HepG2 (cell line): ENCODE data around the gene ELP6. TPM values are rescaled to one million over a fixed set of nuclear protein-coding genes. Genes with fewer than 3 reads are reported as not detected.

Experiments
- ATAC-seq: fragments of 200-7000 bp; cut with Tn5 transposase; 3 replicates; pipeline ENCODE4 v1.9.1; 2020; ENCODE audit warnings: mild to moderate bottlenecking, moderate library complexity
- BruUV-seq: library from RNA; stranded (reverse); fragments of 400-500 nt; replicated peaks from 2 replicates; lab custom pipeline; 2021; lab: Mats Ljungman, UMichigan
- CTCF ChIA-PET: fragments of 300-600 bp; formaldehyde crosslinking; extraction: SDS; loops from one replicate; lab custom pipeline; 2021; ENCODE audit warnings: low total read pairs, inconsistent platforms, low intra/inter-chr PET ratio; lab: Yijun Ruan, JAX
- POLR2A ChIA-PET: fragments of 350-600 bp; sonication (Branson Sonifier 250); formaldehyde crosslinking; loops from one replicate; lab custom pipeline; 2020; ENCODE audit warnings: antibody characterized with exemption, inconsistent platforms; lab: Yijun Ruan, JAX
- DNase-seq: peaks from one replicate; pipeline ENCODE4 v3.0.0-alpha.2; 2015; ENCODE audit warnings: low spot score
- FAIRE-seq: peaks from 3 replicates; lab custom pipeline; 2011; peaks lifted over from hg19 to GRCh38; lab: Jason Lieb, UNC
- H2AFZ ChIP-seq: one replicate; pipeline ENCODE4 v1.6.1; 2011; ENCODE audit warnings: low read length, inconsistent platforms
- H3K27ac ChIP-seq: fragments of 300-600 bp; 3 replicates; pipeline ENCODE4 v1.8.0; 2011; ENCODE audit warnings: mixed run types, mild to moderate bottlenecking, mixed read lengths, low read length, inconsistent platforms; ENCODE audit not compliant: insufficient read depth; ENCODE audit errors: extremely low read length
- H3K27me3 ChIP-seq, 2 experiments: fragments of 200-600 bp in 1 of 2; 2 replicates in 1 of 2; 3 replicates in 1 of 2; pipeline versions ENCODE4 v1.6.0 to v1.8.0; 2011; ENCODE audit warnings: low read length in 2 of 2, mild to moderate bottlenecking in 2 of 2, moderate library complexity in 2 of 2, inconsistent platforms in 1 of 2; ENCODE audit not compliant: insufficient read depth in 2 of 2, control insufficient read depth in 1 of 2
- H3K36me3 ChIP-seq, 2 experiments: fragments of 200-600 bp in 1 of 2; replicated peaks in 1 of 2; 2 replicates in 1 of 2; 3 replicates in 1 of 2; pipeline versions ENCODE4 v1.5.1 to v1.8.0; 2011; ENCODE audit warnings: low read length in 2 of 2, inconsistent platforms in 1 of 2; ENCODE audit not compliant: insufficient read depth in 2 of 2, control insufficient read depth in 1 of 2
- H3K4me1 ChIP-seq: 2 replicates; pipeline ENCODE4 v1.5.1; 2012; ENCODE audit warnings: low read length, inconsistent platforms; ENCODE audit not compliant: insufficient read depth
- H3K4me2 ChIP-seq: 2 replicates; pipeline ENCODE4 v1.6.0; 2011; ENCODE audit warnings: low read depth, low read length, inconsistent platforms
- H3K4me3 ChIP-seq, 3 experiments: fragments of 200-600 bp in 1 of 3; sonication (generic), shearing (Covaris generic) in 1 of 3; replicated peaks in 1 of 3; 2 replicates each; pipeline ENCODE4 v1.5.1; 2011 to 2016; ENCODE audit warnings: low read length in 3 of 3, inconsistent platforms in 2 of 3, low read depth in 2 of 3, mild to moderate bottlenecking in 2 of 3, control low read depth in 1 of 3, mixed read lengths in 1 of 3; ENCODE audit not compliant: insufficient read depth in 1 of 3
- H3K79me2 ChIP-seq: one replicate; pipeline ENCODE4 v1.6.1; 2011; ENCODE audit warnings: low read length, inconsistent platforms; ENCODE audit not compliant: insufficient read depth
- H3K9ac ChIP-seq: 2 replicates; pipeline ENCODE4 v1.6.0; 2011; ENCODE audit warnings: mild to moderate bottlenecking, low read depth, low read length, inconsistent platforms; ENCODE audit not compliant: insufficient read depth
- H3K9me3 ChIP-seq: 2 replicates; pipeline ENCODE4 v1.5.1; 2012; ENCODE audit warnings: mild to moderate bottlenecking, low read length
- H4K20me1 ChIP-seq: 2 replicates; pipeline ENCODE4 v1.6.0; 2011; ENCODE audit warnings: inconsistent platforms, mild to moderate bottlenecking, low read length, moderate library complexity; ENCODE audit not compliant: insufficient read depth
- HNF4A ChIP-seq: sonication (generic); formaldehyde crosslinking; IDR thresholded peaks from 2 replicates; pipeline ENCODE4 v1.4.0; 2020; ENCODE audit warnings: missing genetic modification reagents
- KAT8 ChIP-seq: IDR thresholded peaks from 2 replicates; pipeline ENCODE4 v1.6.1; 2016; ENCODE audit warnings: missing genetic modification reagents, missing compliant biosample characterization
- TOE1 ChIP-seq: sonication (generic); formaldehyde crosslinking; IDR thresholded peaks from 2 replicates; pipeline ENCODE4 v1.4.0; 2020; ENCODE audit warnings: mild to moderate bottlenecking, missing genetic modification reagents
- ZSCAN9 ChIP-seq: IDR thresholded peaks from 2 replicates; pipeline ENCODE4 v1.6.1; 2016; ENCODE audit warnings: borderline replicate concordance
- WGBS: methylation state at CpG from one replicate; pipeline ENCODE4 v1.1.6; 2017; ENCODE audit warnings: low lambda C conversion rate; 5-methylcytosine and 5-hydroxymethylcytosine counted together
- in situ Hi-C: cut with HindIII; loops from 2 replicates; pipeline ENCODE4 v1.10.0; 2017; ENCODE audit warnings: low pct_unique_long_range_greater_than_20kb; ENCODE audit not compliant: extremely low pct_ligation_motif_present
- intact Hi-C: fragments of 100-400 bp; cut with micrococcal nuclease; formaldehyde crosslinking; loops from one replicate; pipeline ENCODE4 v1.10.0; 2022; ENCODE audit not compliant: unreplicated experiment
- polyA plus RNA-seq, 8 experiments: library from polyadenylated mRNA; depleted of rRNA in 3 of 8; stranded (reverse) in 7 of 8; unstranded in 1 of 8; fragments of >200 nt; fragmentation: Illumina TruSeq in 4 of 8; extraction: Trizol in 4 of 8; gene quantifications; 2 replicates each; pipeline versions ENCODE4 v1.2.1 to v1.2.3, GENCODE V29; 2011 to 2016; ENCODE audit warnings: low read depth in 4 of 8, missing spikeins in 1 of 8, mixed read lengths in 1 of 8; ENCODE audit not compliant: insufficient read depth in 1 of 8
- total RNA-seq, 5 experiments: library from RNA; depleted of rRNA; stranded (reverse); fragments of >200 nt; fragmentation: Illumina TruSeq; extraction: Trizol; gene quantifications; 2 replicates each; pipeline ENCODE4 v1.2.3, GENCODE V29; 2016; ENCODE audit warnings: low read depth in 1 of 5
- TF ChIP-seq, protein P1 (sequence below): sonication (generic); formaldehyde crosslinking; IDR thresholded peaks from 2 replicates; pipeline ENCODE4 v1.4.0; 2020; ENCODE audit warnings: low read depth, mild to moderate bottlenecking, missing genetic modification reagents
- TF ChIP-seq, protein P2 (sequence below): sonication (generic); formaldehyde crosslinking; IDR thresholded peaks from 2 replicates; pipeline ENCODE4 v1.4.0; 2020; ENCODE audit warnings: missing genetic modification reagents, mild to moderate bottlenecking, borderline replicate concordance
- TF ChIP-seq, protein P3 (sequence below): sonication (generic); formaldehyde crosslinking; IDR thresholded peaks from 2 replicates; pipeline ENCODE4 v1.4.0; 2020; ENCODE audit warnings: missing genetic modification reagents, mild to moderate bottlenecking, borderline replicate concordance
- TF ChIP-seq, protein P4 (sequence below): sonication (generic); formaldehyde crosslinking; IDR thresholded peaks from one replicate; pipeline ENCODE4 v1.5.1; 2020; ENCODE audit warnings: mild to moderate bottlenecking, missing genetic modification reagents; ENCODE audit errors: not compliant biosample characterization

Gene ELP6
- total and polyA plus RNA-seq, 2 of the 13 experiments (the other 11 are each of a cell fraction or from before 2014, with no cell fraction given) = 45.0 to 49.3 TPM

DNA sequence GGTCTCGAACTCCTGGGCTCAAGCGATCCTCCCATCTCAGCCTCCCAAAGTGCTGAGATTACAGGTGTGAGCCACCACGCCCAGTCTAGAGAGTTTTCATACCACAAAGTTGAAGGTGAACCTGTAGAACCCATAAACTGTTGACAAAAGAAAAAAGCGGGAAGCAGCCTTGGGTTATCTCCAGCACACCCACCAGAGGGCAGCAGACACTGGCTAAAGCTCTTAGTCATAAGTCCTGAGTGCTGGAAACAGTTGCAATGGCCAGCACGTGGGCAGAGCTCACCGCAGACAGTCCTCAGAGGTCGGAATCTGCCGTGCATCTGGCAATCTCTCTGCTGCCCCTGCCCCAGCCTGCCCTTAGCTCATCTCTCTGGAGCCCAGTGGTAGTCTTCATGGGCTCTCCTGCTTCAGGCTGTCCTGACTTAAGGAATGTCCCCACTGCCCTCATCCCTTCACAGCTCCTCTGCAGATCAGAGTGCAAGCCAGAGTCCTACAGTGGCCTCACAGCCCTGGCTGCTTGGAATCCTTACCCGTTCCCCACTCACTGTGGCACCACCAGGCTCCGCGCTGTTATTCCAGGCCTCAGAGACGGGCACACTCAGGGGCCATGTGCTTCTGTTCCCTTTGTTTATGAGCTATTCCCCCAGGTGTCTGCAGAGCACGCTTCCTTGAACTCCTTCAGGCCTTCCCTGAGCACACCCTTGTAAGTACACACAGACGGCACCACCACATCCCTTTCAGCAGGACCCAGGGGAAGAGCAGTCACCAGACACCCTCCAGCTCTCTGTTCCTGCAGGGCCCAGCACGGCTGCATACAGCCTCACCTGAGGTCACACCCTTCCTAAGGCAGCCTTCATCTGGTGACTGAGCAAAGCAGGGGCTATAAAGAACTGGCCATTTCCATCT lies 8.8 kb upstream of the ELP6 start:
- Histone ChIP-seq H3K27ac (no peak overlapping the region), H3K9ac (no peak overlapping the region)
- TF ChIP-seq, protein P1, sequence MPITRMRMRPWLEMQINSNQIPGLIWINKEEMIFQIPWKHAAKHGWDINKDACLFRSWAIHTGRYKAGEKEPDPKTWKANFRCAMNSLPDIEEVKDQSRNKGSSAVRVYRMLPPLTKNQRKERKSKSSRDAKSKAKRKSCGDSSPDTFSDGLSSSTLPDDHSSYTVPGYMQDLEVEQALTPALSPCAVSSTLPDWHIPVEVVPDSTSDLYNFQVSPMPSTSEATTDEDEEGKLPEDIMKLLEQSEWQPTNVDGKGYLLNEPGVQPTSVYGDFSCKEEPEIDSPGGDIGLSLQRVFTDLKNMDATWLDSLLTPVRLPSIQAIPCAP = no peak
- TF ChIP-seq, protein P2, sequence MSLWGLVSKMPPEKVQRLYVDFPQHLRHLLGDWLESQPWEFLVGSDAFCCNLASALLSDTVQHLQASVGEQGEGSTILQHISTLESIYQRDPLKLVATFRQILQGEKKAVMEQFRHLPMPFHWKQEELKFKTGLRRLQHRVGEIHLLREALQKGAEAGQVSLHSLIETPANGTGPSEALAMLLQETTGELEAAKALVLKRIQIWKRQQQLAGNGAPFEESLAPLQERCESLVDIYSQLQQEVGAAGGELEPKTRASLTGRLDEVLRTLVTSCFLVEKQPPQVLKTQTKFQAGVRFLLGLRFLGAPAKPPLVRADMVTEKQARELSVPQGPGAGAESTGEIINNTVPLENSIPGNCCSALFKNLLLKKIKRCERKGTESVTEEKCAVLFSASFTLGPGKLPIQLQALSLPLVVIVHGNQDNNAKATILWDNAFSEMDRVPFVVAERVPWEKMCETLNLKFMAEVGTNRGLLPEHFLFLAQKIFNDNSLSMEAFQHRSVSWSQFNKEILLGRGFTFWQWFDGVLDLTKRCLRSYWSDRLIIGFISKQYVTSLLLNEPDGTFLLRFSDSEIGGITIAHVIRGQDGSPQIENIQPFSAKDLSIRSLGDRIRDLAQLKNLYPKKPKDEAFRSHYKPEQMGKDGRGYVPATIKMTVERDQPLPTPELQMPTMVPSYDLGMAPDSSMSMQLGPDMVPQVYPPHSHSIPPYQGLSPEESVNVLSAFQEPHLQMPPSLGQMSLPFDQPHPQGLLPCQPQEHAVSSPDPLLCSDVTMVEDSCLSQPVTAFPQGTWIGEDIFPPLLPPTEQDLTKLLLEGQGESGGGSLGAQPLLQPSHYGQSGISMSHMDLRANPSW (CRISPR knock-in tag) = no peak
- 0 out of 2 replicates have a peak, but pooled peaks have one; percentile 40 for TF ChIP-seq KAT8 (CRISPR knock-in tag)
- no peak for TF ChIP-seq TOE1 (CRISPR knock-in tag)
- TF ChIP-seq HNF4A (CRISPR knock-in tag) = no peak
- TF ChIP-seq ZSCAN9 = 0 out of 2 replicates have a peak, but pooled peaks have one; percentile 54
- TF ChIP-seq, protein P3, sequence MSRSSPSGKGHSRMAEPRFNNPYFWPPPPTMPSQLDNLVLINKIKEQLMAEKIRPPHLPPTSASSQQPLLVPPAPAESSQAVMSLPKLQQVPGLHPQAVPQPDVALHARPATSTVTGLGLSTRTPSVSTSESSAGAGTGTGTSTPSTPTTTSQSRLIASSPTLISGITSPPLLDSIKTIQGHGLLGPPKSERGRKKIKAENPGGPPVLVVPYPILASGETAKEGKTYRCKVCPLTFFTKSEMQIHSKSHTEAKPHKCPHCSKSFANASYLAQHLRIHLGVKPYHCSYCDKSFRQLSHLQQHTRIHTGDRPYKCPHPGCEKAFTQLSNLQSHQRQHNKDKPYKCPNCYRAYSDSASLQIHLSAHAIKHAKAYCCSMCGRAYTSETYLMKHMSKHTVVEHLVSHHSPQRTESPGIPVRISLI (CRISPR knock-in tag) = peak; percentile 84; the same call in 1 of the 2 replicates
- TF ChIP-seq, protein P4, sequence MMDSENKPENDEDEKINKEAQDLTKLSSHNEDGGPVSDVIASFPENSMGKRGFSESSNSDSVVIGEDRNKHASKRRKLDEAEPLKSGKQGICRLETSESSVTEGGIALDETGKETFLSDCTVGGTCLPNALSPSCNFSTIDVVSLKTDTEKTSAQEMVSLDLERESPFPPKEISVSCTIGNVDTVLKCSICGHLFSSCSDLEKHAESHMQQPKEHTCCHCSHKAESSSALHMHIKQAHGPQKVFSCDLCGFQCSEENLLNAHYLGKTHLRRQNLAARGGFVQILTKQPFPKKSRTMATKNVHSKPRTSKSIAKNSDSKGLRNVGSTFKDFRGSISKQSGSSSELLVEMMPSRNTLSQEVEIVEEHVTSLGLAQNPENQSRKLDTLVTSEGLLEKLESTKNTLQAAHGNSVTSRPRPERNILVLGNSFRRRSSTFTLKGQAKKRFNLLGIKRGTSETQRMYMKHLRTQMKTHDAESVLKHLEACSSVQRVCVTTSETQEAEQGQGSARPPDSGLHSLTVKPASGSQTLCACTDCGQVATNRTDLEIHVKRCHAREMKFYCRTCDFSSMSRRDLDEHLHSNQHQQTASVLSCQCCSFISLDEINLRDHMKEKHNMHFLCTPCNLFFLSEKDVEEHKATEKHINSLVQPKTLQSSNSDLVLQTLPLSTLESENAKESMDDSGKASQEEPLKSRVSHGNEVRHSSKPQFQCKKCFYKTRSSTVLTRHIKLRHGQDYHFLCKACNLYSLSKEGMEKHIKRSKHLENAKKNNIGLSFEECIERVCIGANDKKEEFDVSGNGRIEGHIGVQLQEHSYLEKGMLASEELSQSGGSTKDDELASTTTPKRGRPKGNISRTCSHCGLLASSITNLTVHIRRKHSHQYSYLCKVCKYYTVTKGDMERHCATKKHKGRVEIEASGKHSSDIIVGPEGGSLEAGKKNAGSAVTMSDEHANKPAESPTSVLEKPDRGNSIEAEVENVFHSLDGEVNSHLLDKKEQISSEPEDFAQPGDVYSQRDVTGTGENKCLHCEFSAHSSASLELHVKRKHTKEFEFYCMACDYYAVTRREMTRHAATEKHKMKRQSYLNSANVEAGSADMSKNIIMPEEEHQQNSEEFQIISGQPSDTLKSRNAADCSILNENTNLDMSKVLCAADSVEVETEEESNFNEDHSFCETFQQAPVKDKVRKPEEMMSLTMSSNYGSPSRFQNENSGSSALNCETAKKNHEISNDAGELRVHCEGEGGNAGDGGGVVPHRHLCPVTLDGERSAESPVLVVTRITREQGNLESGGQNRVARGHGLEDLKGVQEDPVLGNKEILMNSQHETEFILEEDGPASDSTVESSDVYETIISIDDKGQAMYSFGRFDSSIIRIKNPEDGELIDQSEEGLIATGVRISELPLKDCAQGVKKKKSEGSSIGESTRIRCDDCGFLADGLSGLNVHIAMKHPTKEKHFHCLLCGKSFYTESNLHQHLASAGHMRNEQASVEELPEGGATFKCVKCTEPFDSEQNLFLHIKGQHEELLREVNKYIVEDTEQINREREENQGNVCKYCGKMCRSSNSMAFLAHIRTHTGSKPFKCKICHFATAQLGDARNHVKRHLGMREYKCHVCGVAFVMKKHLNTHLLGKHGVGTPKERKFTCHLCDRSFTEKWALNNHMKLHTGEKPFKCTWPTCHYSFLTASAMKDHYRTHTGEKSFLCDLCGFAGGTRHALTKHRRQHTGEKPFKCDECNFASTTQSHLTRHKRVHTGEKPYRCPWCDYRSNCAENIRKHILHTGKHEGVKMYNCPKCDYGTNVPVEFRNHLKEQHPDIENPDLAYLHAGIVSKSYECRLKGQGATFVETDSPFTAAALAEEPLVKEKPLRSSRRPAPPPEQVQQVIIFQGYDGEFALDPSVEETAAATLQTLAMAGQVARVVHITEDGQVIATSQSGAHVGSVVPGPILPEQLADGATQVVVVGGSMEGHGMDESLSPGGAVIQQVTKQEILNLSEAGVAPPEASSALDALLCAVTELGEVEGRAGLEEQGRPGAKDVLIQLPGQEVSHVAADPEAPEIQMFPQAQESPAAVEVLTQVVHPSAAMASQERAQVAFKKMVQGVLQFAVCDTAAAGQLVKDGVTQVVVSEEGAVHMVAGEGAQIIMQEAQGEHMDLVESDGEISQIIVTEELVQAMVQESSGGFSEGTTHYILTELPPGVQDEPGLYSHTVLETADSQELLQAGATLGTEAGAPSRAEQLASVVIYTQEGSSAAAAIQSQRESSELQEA (CRISPR knock-in tag) = no peak

More for the DNA sequence above, 8.8 kb upstream of the ELP6 start:
- Histone ChIP-seq H3K27me3 (no peaks in the 10 kb centered on the region), H3K36me3 (no peaks in the 10 kb centered on the region), H3K4me2 (peak overlapping the region; percentile 68), H3K9me3 (no peaks in the 10 kb centered on the region), H2AFZ (peak overlapping the region; percentile 69), H4K20me1 (no peaks in the 10 kb centered on the region), H3K4me1 (peaks cover 34% of the 10 kb centered on the region), H3K79me2 (no peaks in the 10 kb centered on the region), H3K4me3 (0 out of 6 replicates have a peak overlapping the region, but pooled peaks of 1 of the 3 experiments have one; percentile 26)
- FAIRE-seq = peak; percentile 95
- CTCF ChIA-PET = interaction anchor here (0.9 to 1.7 kb wide), 5 partner anchors 44 to 278 kb away, joined by 3 to 11 read pairs (median 3); no protein-coding TSS in a partner anchor
- ATAC-seq = peak; percentile 93
- peak; percentile 83 for DNase-seq
- POLR2A ChIA-PET = interaction anchor here (1.0 to 2.0 kb wide), 4 partner anchors 20 to 303 kb away, joined by 3 to 5 read pairs (median 4); no protein-coding TSS in a partner anchor
- intact Hi-C loops = loop anchor here (1.0 to 2.0 kb wide), 3 partner anchors 56 to 267 kb away; partner anchors contain the start of gene CSPG5
- WGBS = 36% methylated on average over 11 of the region's 15 CpGs
- in situ Hi-C loops = no loop called here
- BruUV-seq = no TSS peak
